ENCODE data around the gene PLEKHH2.

The PLEKHH2 gene

DNA sequence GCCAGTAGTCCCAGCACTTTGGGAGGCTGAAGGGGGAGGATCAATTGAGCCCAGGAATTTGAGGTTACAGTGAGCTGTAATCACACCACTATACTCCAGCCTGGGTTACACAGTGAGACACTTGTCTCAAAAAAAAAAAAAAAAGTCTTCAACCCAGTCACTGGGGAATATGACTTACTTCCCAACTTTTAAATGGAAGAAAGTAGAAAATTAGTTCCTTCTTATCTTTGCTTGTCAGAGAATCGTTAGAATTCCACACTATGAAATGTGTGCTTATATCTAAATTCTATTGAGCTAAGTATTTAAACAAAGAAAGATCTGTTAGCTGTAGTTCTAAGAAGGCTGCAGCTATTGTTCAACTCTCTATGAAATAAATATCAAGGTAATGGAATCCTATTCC lies 159.1 kb downstream of the PLEKHH2 start:
- H4K91ac ChIP-seq (ENCODE audit: low read depth, low read length) = no peak overlapping the region
- H3K79me1 ChIP-seq (ENCODE audit: low read length) = no peaks in the 10 kb centered on the region
- no peak overlapping the region for H3K27ac ChIP-seq (ENCODE audit: low read depth, low read length)
- H3K4ac ChIP-seq (ENCODE audit: low read depth, low read length) = no peak overlapping the region
- no peak overlapping the region for H3K14ac ChIP-seq (ENCODE audit: low read length)
- no peaks in the 10 kb centered on the region for H3K9me3 ChIP-seq (ENCODE audit: insufficient read depth, low read depth, low read length)
- H3K79me2 ChIP-seq (ENCODE audit: control insufficient read depth, insufficient read depth, low read length, poor library complexity) = no peaks in the 10 kb centered on the region
- H3K4me1 ChIP-seq (ENCODE audit: control insufficient read depth in 1 of 2, insufficient read depth in 2 of 2, low read length in 2 of 2) = no peaks in the 10 kb centered on the region
- no peak overlapping the region for H2AFZ ChIP-seq (ENCODE audit: insufficient read depth, low read length, poor library complexity)
- no peak overlapping the region for H3K23ac ChIP-seq (ENCODE audit: low read length)
- no peak overlapping the region for H4K8ac ChIP-seq (ENCODE audit: low read depth, low read length)
- H2BK12ac ChIP-seq (ENCODE audit: low read length) = no peak overlapping the region
- H2AK5ac ChIP-seq (ENCODE audit: low read length) = no peak overlapping the region
- H2BK120ac ChIP-seq (ENCODE audit: insufficient read depth, low read length, poor library complexity) = no peak overlapping the region
- H4K12ac ChIP-seq (ENCODE audit: low read depth, low read length) = no peak overlapping the region
- no peaks in the 10 kb centered on the region for H3K36me3 ChIP-seq (ENCODE audit: control insufficient read depth in 1 of 2, insufficient read depth in 2 of 2, low read length in 2 of 2)
- no peak for DNase-seq
- no peak overlapping the region for H3K4me2 ChIP-seq (ENCODE audit: low read length)
- no CpG with 5 or more reads among the region's 1 CpG for WGBS (ENCODE audit: extremely low coverage, insufficient coverage, insufficient read length)
- H3K18ac ChIP-seq (ENCODE audit: low read length) = no peak overlapping the region
- no peak overlapping the region for H3K4me3 ChIP-seq (ENCODE audit: low read depth, low read length)
- H2BK5ac ChIP-seq (ENCODE audit: low read depth, low read length, poor library complexity) = no peak overlapping the region
- H3K9ac ChIP-seq (ENCODE audit: low read length) = no peak overlapping the region
- H3K27me3 ChIP-seq (ENCODE audit: insufficient read depth, low read length) = no peaks in the 10 kb centered on the region

DNA sequence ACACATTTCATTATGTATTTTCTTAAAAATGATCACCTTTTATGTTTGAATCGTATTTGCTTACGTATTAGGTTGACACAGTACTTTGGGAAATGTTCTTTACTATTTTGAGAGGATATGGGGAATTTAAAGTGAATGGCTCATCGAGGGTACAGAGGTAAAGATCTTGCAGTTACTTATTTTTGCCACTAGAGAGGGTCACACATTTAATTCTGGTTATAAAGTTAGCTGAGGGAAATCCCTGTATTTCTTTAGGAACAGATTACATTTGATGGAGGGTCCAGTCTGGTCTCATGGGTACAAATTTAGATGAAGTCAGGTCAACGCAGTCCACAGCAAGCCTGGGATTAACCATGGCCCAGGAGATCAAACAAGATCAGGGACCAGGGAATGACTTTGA lies 161.2 kb downstream of the PLEKHH2 start:
- Histone ChIP-seq H3K27ac (ENCODE audit: low read depth, low read length) (no peak overlapping the region), H2AFZ (ENCODE audit: insufficient read depth, low read length, poor library complexity) (no peak overlapping the region), H4K12ac (ENCODE audit: low read depth, low read length) (no peak overlapping the region), H3K4ac (ENCODE audit: low read depth, low read length) (no peak overlapping the region), H3K9me3 (ENCODE audit: insufficient read depth, low read depth, low read length) (no peaks in the 10 kb centered on the region), H2BK5ac (ENCODE audit: low read depth, low read length, poor library complexity) (no peak overlapping the region), H3K14ac (ENCODE audit: low read length) (no peak overlapping the region), H3K18ac (ENCODE audit: low read length) (no peak overlapping the region), H2BK12ac (ENCODE audit: low read length) (no peak overlapping the region), H2BK120ac (ENCODE audit: insufficient read depth, low read length, poor library complexity) (no peak overlapping the region), H4K8ac (ENCODE audit: low read depth, low read length) (no peak overlapping the region), H3K23ac (ENCODE audit: low read length) (no peak overlapping the region), H3K9ac (ENCODE audit: low read length) (no peak overlapping the region), H3K4me2 (ENCODE audit: low read length) (no peak overlapping the region), H2AK5ac (ENCODE audit: low read length) (no peak overlapping the region), H3K36me3 (ENCODE audit: control insufficient read depth in 1 of 2, insufficient read depth in 2 of 2, low read length in 2 of 2) (no peaks in the 10 kb centered on the region), H3K79me2 (ENCODE audit: control insufficient read depth, insufficient read depth, low read length, poor library complexity) (no peaks in the 10 kb centered on the region), H3K4me3 (ENCODE audit: low read depth, low read length) (no peak overlapping the region), H3K27me3 (ENCODE audit: insufficient read depth, low read length) (no peaks in the 10 kb centered on the region), H4K91ac (ENCODE audit: low read depth, low read length) (no peak overlapping the region), H3K4me1 (ENCODE audit: control insufficient read depth in 1 of 2, insufficient read depth in 2 of 2, low read length in 2 of 2) (no peaks in the 10 kb centered on the region), H3K79me1 (ENCODE audit: low read length) (no peaks in the 10 kb centered on the region)
- peak in 1 of 2 donors; percentile 5 for DNase-seq
- WGBS (ENCODE audit: extremely low coverage, insufficient coverage, insufficient read length) = no CpG with 5 or more reads among the region's 4 CpGs

DNA sequence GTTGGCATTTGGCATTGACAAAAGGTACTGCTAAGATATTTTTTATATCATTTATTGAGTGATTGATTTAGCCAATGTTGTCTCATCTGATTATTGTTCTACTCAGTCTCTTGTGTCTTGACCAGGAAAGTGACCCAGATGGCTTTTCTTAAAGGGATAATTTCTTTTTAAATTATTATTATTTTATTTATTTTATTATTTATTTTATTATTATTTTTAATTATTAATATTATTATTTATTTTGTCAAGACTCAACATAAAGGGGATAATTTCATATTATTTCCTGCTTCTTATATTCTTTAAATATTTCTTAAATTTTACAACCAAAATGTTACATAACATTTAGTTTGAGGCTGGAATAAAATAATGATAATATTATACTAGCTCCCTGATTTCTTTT lies 163.8 kb downstream of the PLEKHH2 start:
- Histone ChIP-seq H3K4me3 (ENCODE audit: low read depth, low read length) (no peak overlapping the region), H2BK120ac (ENCODE audit: insufficient read depth, low read length, poor library complexity) (no peak overlapping the region), H2AK5ac (ENCODE audit: low read length) (no peak overlapping the region)

DNA sequence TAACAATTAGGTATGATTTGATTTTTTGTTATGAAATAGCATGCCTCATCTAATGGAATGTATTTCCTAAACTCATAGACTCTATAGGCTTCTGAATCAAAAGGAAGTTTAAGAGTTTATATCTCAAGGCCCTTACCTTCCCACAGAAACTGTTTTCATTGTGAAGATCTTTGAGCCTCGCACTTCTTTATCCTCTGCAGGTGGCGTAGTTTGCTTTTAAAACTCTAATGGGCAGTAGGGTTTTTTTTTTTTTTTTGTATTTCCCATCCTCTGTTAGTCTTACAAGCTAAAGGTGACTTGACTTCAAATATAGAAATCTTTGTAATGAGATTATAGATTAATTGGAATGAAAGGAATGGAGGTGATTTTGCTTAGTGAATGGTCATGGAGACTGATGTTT lies 165.1 kb downstream of the PLEKHH2 start:
- Histone ChIP-seq H3K79me2 (ENCODE audit: control insufficient read depth, insufficient read depth, low read length, poor library complexity) (no peaks in the 10 kb centered on the region), H3K79me1 (ENCODE audit: low read length) (no peaks in the 10 kb centered on the region), H3K36me3 (ENCODE audit: control insufficient read depth in 1 of 2, insufficient read depth in 2 of 2, low read length in 2 of 2) (no peaks in the 10 kb centered on the region), H3K4me1 (ENCODE audit: control insufficient read depth in 1 of 2, insufficient read depth in 2 of 2, low read length in 2 of 2) (no peaks in the 10 kb centered on the region), H3K23ac (ENCODE audit: low read length) (no peak overlapping the region), H3K14ac (ENCODE audit: low read length) (no peak overlapping the region), H3K27me3 (ENCODE audit: insufficient read depth, low read length) (no peaks in the 10 kb centered on the region), H3K4me3 (ENCODE audit: low read depth, low read length) (no peak overlapping the region), H2BK120ac (ENCODE audit: insufficient read depth, low read length, poor library complexity) (no peak overlapping the region), H3K4ac (ENCODE audit: low read depth, low read length) (no peak overlapping the region), H2AK5ac (ENCODE audit: low read length) (no peak overlapping the region), H2BK5ac (ENCODE audit: low read depth, low read length, poor library complexity) (no peak overlapping the region), H3K27ac (ENCODE audit: low read depth, low read length) (no peak overlapping the region), H3K4me2 (ENCODE audit: low read length) (no peak overlapping the region), H3K18ac (ENCODE audit: low read length) (no peak overlapping the region), H4K91ac (ENCODE audit: low read depth, low read length) (no peak overlapping the region), H3K9me3 (ENCODE audit: insufficient read depth, low read depth, low read length) (no peaks in the 10 kb centered on the region), H3K9ac (ENCODE audit: low read length) (no peak overlapping the region), H2BK12ac (ENCODE audit: low read length) (no peak overlapping the region), H4K8ac (ENCODE audit: low read depth, low read length) (no peak overlapping the region), H4K12ac (ENCODE audit: low read depth, low read length) (no peak overlapping the region), H2AFZ (ENCODE audit: insufficient read depth, low read length, poor library complexity) (no peak overlapping the region)
- no peak for DNase-seq
- no CpG with 5 or more reads among the region's 2 CpGs for WGBS (ENCODE audit: extremely low coverage, insufficient coverage, insufficient read length)

More for the DNA sequence above, 163.8 kb downstream of the PLEKHH2 start:
- Histone ChIP-seq H4K91ac (ENCODE audit: low read depth, low read length) (no peak overlapping the region), H3K4ac (ENCODE audit: low read depth, low read length) (no peak overlapping the region), H4K8ac (ENCODE audit: low read depth, low read length) (no peak overlapping the region), H3K36me3 (ENCODE audit: control insufficient read depth in 1 of 2, insufficient read depth in 2 of 2, low read length in 2 of 2) (no peaks in the 10 kb centered on the region), H3K9ac (ENCODE audit: low read length) (no peak overlapping the region), H2AFZ (ENCODE audit: insufficient read depth, low read length, poor library complexity) (no peak overlapping the region), H3K18ac (ENCODE audit: low read length) (no peak overlapping the region), H3K27ac (ENCODE audit: low read depth, low read length) (no peak overlapping the region), H3K23ac (ENCODE audit: low read length) (no peak overlapping the region), H3K9me3 (ENCODE audit: insufficient read depth, low read depth, low read length) (no peaks in the 10 kb centered on the region), H2BK12ac (ENCODE audit: low read length) (no peak overlapping the region), H3K14ac (ENCODE audit: low read length) (no peak overlapping the region), H2BK5ac (ENCODE audit: low read depth, low read length, poor library complexity) (no peak overlapping the region), H3K4me2 (ENCODE audit: low read length) (no peak overlapping the region), H3K79me1 (ENCODE audit: low read length) (no peaks in the 10 kb centered on the region), H3K4me1 (ENCODE audit: control insufficient read depth in 1 of 2, insufficient read depth in 2 of 2, low read length in 2 of 2) (no peaks in the 10 kb centered on the region), H3K27me3 (ENCODE audit: insufficient read depth, low read length) (no peaks in the 10 kb centered on the region), H3K79me2 (ENCODE audit: control insufficient read depth, insufficient read depth, low read length, poor library complexity) (no peaks in the 10 kb centered on the region), H4K12ac (ENCODE audit: low read depth, low read length) (no peak overlapping the region)
- no peak for DNase-seq

Data from trophoblast cell (in vitro differentiated cells and primary cell).